Vagina (tissue), 2 donors: Measurements from ENCODE around the gene KCNE4. TPM values are rescaled to one million over a fixed set of nuclear protein-coding genes. Genes with fewer than 3 reads are reported as not detected.

ENCODE experiments used
- DNase-seq, 2 donors: peaks; one replicate each; pipeline ENCODE4 v3.0.0-alpha.2; 2017; ENCODE audit errors: extremely low spot score in 2 of 2
- H3K27ac ChIP-seq: fragments of 200-600 bp; sonication (generic); one replicate; pipeline ENCODE4 v1.5.1; 2019
- H3K27me3 ChIP-seq: fragments of 200-600 bp; sonication (generic); one replicate; pipeline ENCODE4 v1.5.1; 2019
- H3K36me3 ChIP-seq, 2 donors: fragments of 200-600 bp; sonication (generic); one replicate each; pipeline ENCODE4 v1.5.1; 2017 to 2019
- H3K4me1 ChIP-seq: fragments of 200-600 bp; sonication (generic); one replicate; pipeline ENCODE4 v1.5.1; 2019
- H3K4me3 ChIP-seq, 2 donors: fragments of 200-600 bp; sonication (generic); 1 replicate in 1 of 2; 2 replicates in 1 of 2; pipeline ENCODE4 v1.5.1; 2016 to 2019
- H3K9me3 ChIP-seq: fragments of 200-600 bp; sonication (generic); one replicate; pipeline ENCODE4 v1.5.1; 2019
- POLR2A ChIP-seq, 2 donors: fragments of 450-650 bp; IDR thresholded peaks; one replicate each; pipeline ENCODE4 v1.6.1; 2017; ENCODE audit warnings: antibody characterized with exemption in 2 of 2, mild to moderate bottlenecking in 2 of 2, moderate library complexity in 2 of 2
- POLR2AphosphoS5 ChIP-seq, 2 donors: sonication (generic); formaldehyde crosslinking; IDR thresholded peaks; one replicate each; pipeline ENCODE4 v1.9.0; 2017; ENCODE audit warnings: antibody characterized with exemption in 2 of 2, mild to moderate bottlenecking in 2 of 2, low read depth in 1 of 2; ENCODE audit not compliant: insufficient read depth in 1 of 2
- intact Hi-C: fragments of 100-400 bp; cut with DNase I; formaldehyde crosslinking; loops from one replicate; pipeline ENCODE4 v1.15.1; 2023
- total RNA-seq: library from RNA; depleted of rRNA; stranded (reverse); fragments of >200 nt; gene quantifications from one replicate; pipeline ENCODE4 v1.2.3, GENCODE V29; 2016
- TF ChIP-seq, protein P1 (sequence below), 3 experiments: fragments of 450-650 bp in 2 of 3; fragments of 200-600 bp in 1 of 3; sonication (generic) in 1 of 3; IDR thresholded peaks; one replicate each; pipeline ENCODE4 v1.5.1; 2017 to 2019; ENCODE audit warnings: antibody characterized with exemption in 3 of 3, mild to moderate bottlenecking in 2 of 3, moderate library complexity in 2 of 3

The KCNE4 gene, protein sequence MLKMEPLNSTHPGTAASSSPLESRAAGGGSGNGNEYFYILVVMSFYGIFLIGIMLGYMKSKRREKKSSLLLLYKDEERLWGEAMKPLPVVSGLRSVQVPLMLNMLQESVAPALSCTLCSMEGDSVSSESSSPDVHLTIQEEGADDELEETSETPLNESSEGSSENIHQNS
- 4.9 TPM for total RNA-seq

- Histone ChIP-seq H3K27ac (peak within 1 kb of the TSS; percentile 87), H3K9me3 (no peaks in the 10 kb centered on the region), H3K4me3 (peak within 1 kb of the TSS; percentile 45 to 46), H3K4me1 (peaks cover 34% of the 10 kb centered on the region), H3K27me3 (no peaks in the 10 kb centered on the region), H3K36me3 (no peaks in the 10 kb centered on the region)
- TF ChIP-seq POLR2A (IDR thresholded peaks at IDR 0.05) (peak in 1 of 2 donors; percentile 51), POLR2AphosphoS5 (IDR thresholded peaks at IDR 0.05; ENCODE audit: insufficient read depth in 1 of 2, low read depth in 1 of 2) (no peak)
- no peak for DNase-seq
- intact Hi-C loops = loop anchor here (5.0 kb wide), 1 partner anchor 59 kb away; no protein-coding TSS in a partner anchor
Measured at GRCh38 chr2:223051693-223052289, at the start of gene KCNE4. Gene KCNE4 (plus strand): TSS chr2:223052190. CDS start chr2:223052831, 641 bp downstream.

GRCh38 chr2:223003191-223003590 is 48.8 kb upstream of the KCNE4 start:
- H3K4me3 ChIP-seq = no peak overlapping the region
- intact Hi-C loops = no loop called here
- H3K27me3 ChIP-seq = no peaks in the 10 kb centered on the region
- H3K27ac ChIP-seq = no peak overlapping the region
- no peaks in the 10 kb centered on the region for H3K36me3 ChIP-seq
- TF ChIP-seq, protein P1, sequence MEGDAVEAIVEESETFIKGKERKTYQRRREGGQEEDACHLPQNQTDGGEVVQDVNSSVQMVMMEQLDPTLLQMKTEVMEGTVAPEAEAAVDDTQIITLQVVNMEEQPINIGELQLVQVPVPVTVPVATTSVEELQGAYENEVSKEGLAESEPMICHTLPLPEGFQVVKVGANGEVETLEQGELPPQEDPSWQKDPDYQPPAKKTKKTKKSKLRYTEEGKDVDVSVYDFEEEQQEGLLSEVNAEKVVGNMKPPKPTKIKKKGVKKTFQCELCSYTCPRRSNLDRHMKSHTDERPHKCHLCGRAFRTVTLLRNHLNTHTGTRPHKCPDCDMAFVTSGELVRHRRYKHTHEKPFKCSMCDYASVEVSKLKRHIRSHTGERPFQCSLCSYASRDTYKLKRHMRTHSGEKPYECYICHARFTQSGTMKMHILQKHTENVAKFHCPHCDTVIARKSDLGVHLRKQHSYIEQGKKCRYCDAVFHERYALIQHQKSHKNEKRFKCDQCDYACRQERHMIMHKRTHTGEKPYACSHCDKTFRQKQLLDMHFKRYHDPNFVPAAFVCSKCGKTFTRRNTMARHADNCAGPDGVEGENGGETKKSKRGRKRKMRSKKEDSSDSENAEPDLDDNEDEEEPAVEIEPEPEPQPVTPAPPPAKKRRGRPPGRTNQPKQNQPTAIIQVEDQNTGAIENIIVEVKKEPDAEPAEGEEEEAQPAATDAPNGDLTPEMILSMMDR (IDR thresholded peaks at IDR 0.05) = no peak
- TF ChIP-seq POLR2AphosphoS5 (IDR thresholded peaks at IDR 0.05; ENCODE audit: insufficient read depth in 1 of 2, low read depth in 1 of 2) (no peak), POLR2A (IDR thresholded peaks at IDR 0.05) (no peak)
- peak in 1 of 2 donors; percentile 0 for DNase-seq
- H3K4me1 ChIP-seq = no peaks in the 10 kb centered on the region
- no peaks in the 10 kb centered on the region for H3K9me3 ChIP-seq

GRCh38 chr2:223005496-223005895 is 46.5 kb upstream of the KCNE4 start:
- intact Hi-C loops = no loop called here
- no peaks in the 10 kb centered on the region for H3K27me3 ChIP-seq
- TF ChIP-seq, protein P1 (IDR thresholded peaks at IDR 0.05) = no peak
- H3K36me3 ChIP-seq = no peaks in the 10 kb centered on the region
- H3K4me1 ChIP-seq = peaks cover 4% of the 10 kb centered on the region
- no peaks in the 10 kb centered on the region for H3K9me3 ChIP-seq
- no peak overlapping the region for H3K27ac ChIP-seq
- DNase-seq = peak in 1 of 2 donors; percentile 43
- H3K4me3 ChIP-seq = no peak overlapping the region

GRCh38 chr2:223007531-223007930 is 44.5 kb upstream of the KCNE4 start:
- no peaks in the 10 kb centered on the region for H3K36me3 ChIP-seq
- peak in 1 of 2 donors; percentile 22 for DNase-seq
- H3K4me3 ChIP-seq = no peak overlapping the region
- H3K27me3 ChIP-seq = no peaks in the 10 kb centered on the region
- TF ChIP-seq POLR2AphosphoS5 (IDR thresholded peaks at IDR 0.05; ENCODE audit: insufficient read depth in 1 of 2, low read depth in 1 of 2) = no peak
- TF ChIP-seq, protein P1 (IDR thresholded peaks at IDR 0.05) = no peak
- no peak for TF ChIP-seq POLR2A (IDR thresholded peaks at IDR 0.05)
- H3K9me3 ChIP-seq = no peaks in the 10 kb centered on the region
- intact Hi-C loops = no loop called here
- H3K4me1 ChIP-seq = peaks cover 4% of the 10 kb centered on the region
- H3K27ac ChIP-seq = no peak overlapping the region

DNA sequence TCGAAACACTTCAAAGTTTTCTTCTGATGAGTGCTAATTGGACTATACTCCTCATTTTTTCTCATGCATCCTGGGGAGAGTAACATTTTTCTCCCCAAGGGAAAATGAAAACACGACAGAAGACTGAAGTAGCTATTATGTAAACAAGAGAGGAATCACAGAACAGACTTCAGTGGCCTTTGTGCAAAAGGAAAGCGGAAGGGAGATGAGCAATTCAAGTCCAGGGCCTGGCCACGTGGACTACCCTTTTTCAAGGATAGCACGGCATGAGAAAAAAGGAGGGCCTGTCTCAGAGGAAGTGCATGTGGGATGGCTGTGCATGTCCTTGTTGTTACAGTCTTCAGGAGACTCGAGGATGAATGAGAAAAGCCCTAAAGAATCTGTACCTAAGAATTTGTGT is 43.8 kb upstream of the KCNE4 start:
- H3K4me3 ChIP-seq = no peak overlapping the region
- H3K9me3 ChIP-seq = no peaks in the 10 kb centered on the region
- intact Hi-C loops = no loop called here
- DNase-seq = peak in 1 of 2 donors; percentile 7
- no peaks in the 10 kb centered on the region for H3K36me3 ChIP-seq
- no peak overlapping the region for H3K27ac ChIP-seq
- H3K27me3 ChIP-seq = no peaks in the 10 kb centered on the region
- peaks cover 4% of the 10 kb centered on the region for H3K4me1 ChIP-seq
- TF ChIP-seq POLR2AphosphoS5 (IDR thresholded peaks at IDR 0.05; ENCODE audit: insufficient read depth in 1 of 2, low read depth in 1 of 2) = no peak
- TF ChIP-seq, protein P1 (IDR thresholded peaks at IDR 0.05) = no peak
